Erythroblast (primary cell): ENCODE results near the gene SPNS2.

Source experiments
- GATA1 ChIP-seq: IDR thresholded peaks from 2 replicates; pipeline ENCODE4 v1.6.1; 2011; ENCODE audit warnings: low read depth, mild to moderate bottlenecking, control low read depth, low read length, moderate library complexity
- POLR2A ChIP-seq: IDR thresholded peaks from 2 replicates; pipeline ENCODE4 v1.6.1; 2011; ENCODE audit warnings: mild to moderate bottlenecking, low read length

DNA sequence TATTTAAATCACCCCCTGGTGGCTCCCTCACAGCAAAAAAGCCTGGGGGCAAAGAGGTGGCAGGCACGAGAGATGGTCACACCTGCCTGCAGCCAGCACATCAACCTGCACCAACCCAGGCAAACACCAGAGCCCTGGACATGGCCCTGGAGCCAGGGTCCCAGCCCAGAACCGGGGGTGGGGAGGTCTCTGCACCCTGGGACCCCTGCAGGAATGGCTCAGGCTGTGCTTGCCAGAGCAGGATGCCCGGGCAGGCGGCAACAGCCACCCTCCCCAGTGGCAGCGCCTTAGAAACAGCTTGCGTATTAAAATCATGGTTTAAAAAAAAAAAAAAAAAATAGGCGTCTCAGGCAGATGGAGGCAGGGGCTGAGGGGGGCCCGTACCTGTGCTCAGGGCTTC lies 40.3 kb downstream of the SPNS2 start:
- no peak for TF ChIP-seq POLR2A
- no peak for TF ChIP-seq GATA1
